Thymus (tissue), 11 donors: Measurements from ENCODE around the gene AUTS2. TPM values are rescaled to one million over a fixed set of nuclear protein-coding genes. Genes with fewer than 3 reads are reported as not detected.

Source experiments
- DNase-seq, 9 donors: peaks; one replicate each; pipeline ENCODE4 v3.0.0-alpha.2; 2013; ENCODE audit warnings: low spot score in 9 of 9, low read depth in 6 of 9, missing footprints in 1 of 9
- H3K27ac ChIP-seq, 2 donors: one replicate each; pipeline ENCODE4 v1.5.1; 2013; ENCODE audit warnings: control low read depth in 1 of 2, low read depth in 1 of 2, low read length in 1 of 2, mild to moderate bottlenecking in 1 of 2, moderate library complexity in 1 of 2
- H3K27me3 ChIP-seq, 2 donors: one replicate each; pipeline ENCODE4 v1.5.1; 2013; ENCODE audit warnings: low read length in 1 of 2; ENCODE audit not compliant: control insufficient read depth in 2 of 2, insufficient read depth in 1 of 2
- H3K36me3 ChIP-seq, 2 donors: one replicate each; pipeline ENCODE4 v1.5.1; 2013; ENCODE audit warnings: low read length in 1 of 2, mild to moderate bottlenecking in 1 of 2, moderate library complexity in 1 of 2; ENCODE audit not compliant: control insufficient read depth in 2 of 2, insufficient read depth in 2 of 2
- H3K4me1 ChIP-seq, 2 donors: one replicate each; pipeline ENCODE4 v1.5.1; 2013; ENCODE audit warnings: low read length in 2 of 2; ENCODE audit not compliant: control insufficient read depth in 2 of 2, insufficient read depth in 2 of 2
- H3K4me3 ChIP-seq, 2 donors: one replicate each; pipeline ENCODE4 v1.5.1; 2013; ENCODE audit warnings: low read length in 2 of 2, control low read depth in 1 of 2, mild to moderate bottlenecking in 1 of 2
- H3K9me3 ChIP-seq, 2 donors: one replicate each; pipeline ENCODE4 v1.5.1; 2013; ENCODE audit warnings: low read length in 1 of 2, mild to moderate bottlenecking in 1 of 2; ENCODE audit not compliant: control insufficient read depth in 2 of 2, insufficient read depth in 1 of 2
- WGBS: extraction: QIAGEN DNeasy Blood & Tissue Kit; methylation state at CpG from one replicate; pipeline ENCODE4 v1.1.7; 2013; 5-methylcytosine and 5-hydroxymethylcytosine counted together
- polyA plus RNA-seq: library from polyadenylated mRNA; stranded (reverse); fragments of 200-250 nt; gene quantifications from one replicate; pipeline ENCODE4 v1.2.3, GENCODE V29; 2013
- total RNA-seq: library from RNA; stranded (reverse); fragments of 120-200 nt; gene quantifications from one replicate; pipeline ENCODE4 v1.2.4, GENCODE V29; 2013
- donor health status: healthy.

Gene AUTS2
- total and polyA plus RNA-seq, 2 donors = 9.2 to 17.1 TPM

GRCh38 chr7:70624500-70625103, 1026.3 kb downstream of the AUTS2 start:
- Histone ChIP-seq H3K4me1 (no peaks in the 10 kb centered on the region), H3K36me3 (no peaks in the 10 kb centered on the region), H3K27ac (no peak overlapping the region), H3K4me3 (no peak overlapping the region), H3K9me3 (no peaks in the 10 kb centered on the region), H3K27me3 (no peaks in the 10 kb centered on the region)
- WGBS = 95% methylated on average over 5 of the region's 5 CpGs
- no peak for DNase-seq

DNA sequence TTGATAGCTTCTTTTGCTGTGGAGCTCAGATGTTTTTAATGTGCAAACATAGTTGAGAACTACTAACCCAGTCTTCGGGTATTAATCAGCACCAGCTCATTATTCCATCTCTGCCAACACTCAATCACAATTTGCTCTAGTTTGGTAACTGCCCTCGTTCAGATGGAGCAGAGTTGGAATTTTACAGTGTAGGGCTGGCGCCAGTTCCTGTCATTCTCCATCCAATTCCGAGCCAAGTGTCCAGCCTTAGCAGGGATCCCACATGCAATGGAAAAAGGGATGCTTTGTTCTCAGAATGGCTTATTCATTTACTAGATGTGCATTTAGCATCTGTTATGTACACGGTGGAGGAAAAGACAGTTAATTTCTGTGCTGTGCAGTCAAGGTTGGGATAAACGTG, 1029.2 kb downstream of the AUTS2 start:
- Histone ChIP-seq H3K4me1 (no peaks in the 10 kb centered on the region), H3K36me3 (no peaks in the 10 kb centered on the region), H3K9me3 (no peaks in the 10 kb centered on the region), H3K27me3 (no peaks in the 10 kb centered on the region), H3K27ac (no peak overlapping the region), H3K4me3 (no peak overlapping the region)
- DNase-seq = no peak
- WGBS = 91% methylated on average over 6 of the region's 6 CpGs

DNA sequence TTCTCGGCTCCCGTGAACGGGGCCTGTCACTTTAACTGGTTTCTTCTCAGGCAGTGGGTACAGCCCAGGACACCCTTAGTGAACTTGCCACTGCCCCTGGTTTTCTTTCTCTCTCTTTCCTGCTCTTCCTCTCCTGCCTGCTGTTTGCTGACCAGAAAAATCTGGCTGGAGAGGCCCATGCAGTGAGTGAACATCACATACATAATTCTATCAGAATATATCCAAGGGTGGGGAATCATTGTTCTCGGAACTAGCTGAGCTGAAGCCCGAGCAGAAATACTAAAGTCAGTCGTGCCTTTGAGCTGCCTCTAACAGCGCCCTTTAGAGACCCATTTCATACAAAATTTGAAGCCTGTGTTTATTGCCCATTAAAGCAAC, 1032.2 kb downstream of the AUTS2 start:
- WGBS = 98% methylated on average over 7 of the region's 7 CpGs
- no peaks in the 10 kb centered on the region for H3K27me3 ChIP-seq
- DNase-seq = no peak
- H3K9me3 ChIP-seq = no peaks in the 10 kb centered on the region
- H3K4me3 ChIP-seq = no peak overlapping the region
- H3K4me1 ChIP-seq = no peaks in the 10 kb centered on the region
- H3K36me3 ChIP-seq = no peaks in the 10 kb centered on the region
- no peak overlapping the region for H3K27ac ChIP-seq

- no peaks in the 10 kb centered on the region for H3K27me3 ChIP-seq
- no peak overlapping the region for H3K27ac ChIP-seq
- H3K4me3 ChIP-seq = no peak overlapping the region
- H3K9me3 ChIP-seq = no peaks in the 10 kb centered on the region
- no peaks in the 10 kb centered on the region for H3K4me1 ChIP-seq
- no peak for DNase-seq
- H3K36me3 ChIP-seq = no peaks in the 10 kb centered on the region
- WGBS = 96% methylated on average over 28 of the region's 28 CpGs
Observed at GRCh38 chr7:70630818-70631457, 1032.7 kb downstream of the AUTS2 start.

DNA sequence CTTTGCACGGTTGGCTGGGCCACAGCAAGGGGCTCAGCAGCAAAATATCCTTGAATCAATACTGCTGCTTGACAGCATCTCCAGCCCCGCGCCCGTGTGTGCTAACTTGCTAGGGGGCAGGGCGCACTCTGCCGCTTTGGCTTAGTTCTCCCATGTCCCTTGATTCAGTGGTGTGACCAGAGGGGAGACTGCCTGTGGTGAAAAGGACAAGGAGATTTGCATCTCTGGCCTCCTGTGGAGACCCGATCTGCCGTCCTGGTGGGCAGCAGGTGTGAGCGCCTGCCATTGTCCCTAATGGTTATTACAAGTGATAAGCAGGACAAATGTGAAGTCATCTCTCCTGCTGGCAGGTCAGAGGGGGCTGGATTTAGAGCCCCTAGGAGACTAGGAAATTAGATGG, 1033.4 kb downstream of the AUTS2 start:
- no peak overlapping the region for H3K27ac ChIP-seq
- no peaks in the 10 kb centered on the region for H3K36me3 ChIP-seq
- WGBS = 95% methylated on average over 9 of the region's 9 CpGs
- no peaks in the 10 kb centered on the region for H3K27me3 ChIP-seq
- no peaks in the 10 kb centered on the region for H3K4me1 ChIP-seq
- H3K4me3 ChIP-seq = no peak overlapping the region
- H3K9me3 ChIP-seq = no peaks in the 10 kb centered on the region
- DNase-seq = no peak

GRCh38 chr7:70632400-70632799, 1034.1 kb downstream of the AUTS2 start:
- DNase-seq = no peak
- Histone ChIP-seq H3K27me3 (no peaks in the 10 kb centered on the region), H3K4me3 (no peak overlapping the region), H3K27ac (no peak overlapping the region), H3K9me3 (no peaks in the 10 kb centered on the region), H3K36me3 (no peaks in the 10 kb centered on the region), H3K4me1 (peaks cover 0 to under 1% of the 10 kb centered on the region in 2 donors)
- 90% methylated on average over 5 of the region's 5 CpGs for WGBS

DNA sequence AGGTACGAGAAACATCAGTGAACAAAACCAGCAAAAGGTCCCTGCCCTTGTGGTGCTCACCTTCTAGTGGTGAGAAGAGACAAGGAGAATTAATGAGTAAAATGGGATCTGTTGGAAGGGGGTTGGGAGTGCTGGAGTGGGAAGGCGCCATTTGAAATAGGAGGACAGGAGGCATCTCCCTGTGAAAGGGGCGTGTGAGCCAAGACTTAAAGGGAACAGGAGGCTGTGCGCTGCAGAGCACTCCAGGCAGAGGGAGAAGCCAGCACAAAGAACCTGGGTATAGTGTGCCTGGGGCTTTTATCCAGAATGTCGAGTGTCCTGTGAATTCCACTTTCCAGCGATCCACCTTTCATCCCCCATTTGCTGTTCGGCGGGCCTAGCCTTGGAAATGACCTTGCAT, 1035.8 kb downstream of the AUTS2 start:
- DNase-seq = no peak
- H3K36me3 ChIP-seq = no peaks in the 10 kb centered on the region
- peaks cover 0 to 7% of the 10 kb centered on the region in 2 donors for H3K4me1 ChIP-seq
- H3K9me3 ChIP-seq = no peaks in the 10 kb centered on the region
- WGBS = 97% methylated on average over 8 of the region's 8 CpGs
- no peak overlapping the region for H3K27ac ChIP-seq
- H3K27me3 ChIP-seq = no peaks in the 10 kb centered on the region
- no peak overlapping the region for H3K4me3 ChIP-seq

DNA sequence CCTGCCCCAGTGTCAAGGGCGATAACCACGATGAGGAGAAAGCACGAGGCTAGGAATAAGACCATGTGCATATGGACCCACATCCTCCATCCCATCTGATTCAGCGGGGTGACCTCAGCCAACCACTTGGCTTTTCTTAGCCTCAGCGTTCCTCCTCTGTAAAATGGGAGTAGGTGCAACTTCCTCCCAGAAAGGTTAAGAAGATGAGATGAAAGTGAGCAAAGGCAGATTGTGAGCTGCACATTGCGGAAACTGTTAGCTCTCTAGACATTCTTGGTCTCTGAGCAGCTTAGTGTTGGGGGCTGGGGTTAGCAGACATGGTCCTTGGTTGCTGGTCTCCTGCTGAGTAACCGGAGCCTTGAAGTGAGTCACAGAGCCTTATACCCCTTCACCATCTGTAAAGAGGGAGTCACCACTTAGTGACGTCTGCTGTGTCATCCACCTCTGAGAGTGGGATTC, 1036.4 kb downstream of the AUTS2 start:
- WGBS = 92% methylated on average over 8 of the region's 8 CpGs
- peak in 1 of 9 donors; percentile 27 for DNase-seq
- Histone ChIP-seq H3K4me3 (no peak overlapping the region), H3K4me1 (peaks cover 0 to 7% of the 10 kb centered on the region in 2 donors), H3K36me3 (no peaks in the 10 kb centered on the region), H3K9me3 (no peaks in the 10 kb centered on the region), H3K27me3 (no peaks in the 10 kb centered on the region), H3K27ac (no peak overlapping the region)

DNA sequence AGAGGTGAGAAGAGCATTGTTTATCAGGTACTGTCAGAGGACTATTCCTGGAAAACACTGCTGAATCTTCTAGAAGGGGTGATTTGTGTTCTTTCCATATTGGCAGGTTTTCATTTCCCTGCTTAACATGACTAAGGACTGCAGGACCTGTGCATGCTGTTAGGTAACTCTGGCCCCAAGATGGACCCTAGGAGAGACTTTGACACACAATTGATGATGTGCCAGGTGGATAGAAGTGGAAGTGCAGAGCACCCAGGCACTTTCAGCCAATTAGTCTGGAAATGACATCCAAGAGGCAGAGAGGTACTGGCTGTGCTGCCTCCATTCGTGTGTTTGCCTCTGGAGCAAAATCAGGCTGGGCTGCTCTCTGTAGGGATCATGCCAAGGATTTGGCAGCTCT, 1037.4 kb downstream of the AUTS2 start:
- 98% methylated on average over 1 of the region's 1 CpG for WGBS
- Histone ChIP-seq H3K27me3 (no peaks in the 10 kb centered on the region), H3K9me3 (no peaks in the 10 kb centered on the region), H3K27ac (no peak overlapping the region), H3K4me1 (peaks cover 0 to 7% of the 10 kb centered on the region in 2 donors), H3K4me3 (no peak overlapping the region), H3K36me3 (no peaks in the 10 kb centered on the region)
- DNase-seq = no peak
